ENCODE data around the gene KCNN3.

GRCh38 chr1:154849645-154850131, 20.4 kb downstream of the KCNN3 start:
- no peak for TF ChIP-seq CTCF (IDR thresholded peaks at IDR 0.05)
- no peak for TF ChIP-seq POLR2AphosphoS5 (IDR thresholded peaks at IDR 0.05)

Data from esophagus muscularis mucosa (tissue), 3 donors.